GM18909 (cell line): ENCODE results near the gene RAP1GDS1.
"Not testable (repeated sequence)": the region's sequence is repeated elsewhere in the genome, so short reads cannot be mapped to it uniquely, and the experiment has no call there.

ENCODE experiments used
- ATAC-seq: cut with Tn5 transposase; IDR thresholded peaks from one replicate; pipeline ENCODE4 v1.9.1; 2021; ENCODE audit warnings: mild to moderate bottlenecking; ENCODE audit not compliant: unreplicated experiment, poor library complexity

The RAP1GDS1 gene

GRCh38 chr4:98421111-98421510 lies 159.9 kb downstream of the RAP1GDS1 start:
- ATAC-seq = no peak

GRCh38 chr4:98423009-98423408 lies 161.8 kb downstream of the RAP1GDS1 start:
- no peak for ATAC-seq

GRCh38 chr4:98430708-98431403 lies 169.7 kb downstream of the RAP1GDS1 start:
- ATAC-seq = no peak

GRCh38 chr4:98433691-98434090 lies 172.5 kb downstream of the RAP1GDS1 start:
- ATAC-seq = no peak

- ATAC-seq = no peak
Observed at GRCh38 chr4:98434816-98435215, 173.6 kb downstream of the RAP1GDS1 start.

GRCh38 chr4:98444371-98444770 lies 183.2 kb downstream of the RAP1GDS1 start:
- ATAC-seq = no peak

GRCh38 chr4:98446499-98447375 lies 185.6 kb downstream of the RAP1GDS1 start:
- ATAC-seq = peak; percentile 80

- no peak for ATAC-seq
Observed at GRCh38 chr4:98447648-98448047, 186.5 kb downstream of the RAP1GDS1 start.

- ATAC-seq = peak; percentile 57
Observed at GRCh38 chr4:98448908-98449307, 187.7 kb downstream of the RAP1GDS1 start.

GRCh38 chr4:98452091-98452490 lies 190.9 kb downstream of the RAP1GDS1 start:
- no peak for ATAC-seq

- not testable (repeated sequence) for ATAC-seq
Observed at GRCh38 chr4:98457422-98457821, 196.2 kb downstream of the RAP1GDS1 start.

- ATAC-seq = not testable (repeated sequence)
Observed at GRCh38 chr4:98461121-98461865, 200.1 kb downstream of the RAP1GDS1 start.

GRCh38 chr4:98462487-98462886 lies 201.3 kb downstream of the RAP1GDS1 start:
- no peak for ATAC-seq

GRCh38 chr4:98466868-98467599 lies 205.8 kb downstream of the RAP1GDS1 start:
- ATAC-seq = peak; percentile 6

GRCh38 chr4:98467627-98468072 lies 206.5 kb downstream of the RAP1GDS1 start:
- peak; percentile 97 for ATAC-seq

- ATAC-seq = no peak
Observed at GRCh38 chr4:98468709-98469108, 207.5 kb downstream of the RAP1GDS1 start.

GRCh38 chr4:98469771-98470170 lies 208.6 kb downstream of the RAP1GDS1 start:
- no peak for ATAC-seq

- ATAC-seq = no peak
Observed at GRCh38 chr4:98470366-98470765, 209.2 kb downstream of the RAP1GDS1 start.

GRCh38 chr4:98470831-98471230 lies 209.6 kb downstream of the RAP1GDS1 start:
- no peak for ATAC-seq

- no peak for ATAC-seq
Observed at GRCh38 chr4:98473046-98473445, 211.9 kb downstream of the RAP1GDS1 start.
